ENCODE results near the gene TRANK1. TPM values are rescaled to one million over a fixed set of nuclear protein-coding genes. Genes with fewer than 3 reads are reported as not detected.

TRANK1 gene
- total RNA-seq, 2 donors from 2014 or later = 9.0 to 20.1 TPM

DNA sequence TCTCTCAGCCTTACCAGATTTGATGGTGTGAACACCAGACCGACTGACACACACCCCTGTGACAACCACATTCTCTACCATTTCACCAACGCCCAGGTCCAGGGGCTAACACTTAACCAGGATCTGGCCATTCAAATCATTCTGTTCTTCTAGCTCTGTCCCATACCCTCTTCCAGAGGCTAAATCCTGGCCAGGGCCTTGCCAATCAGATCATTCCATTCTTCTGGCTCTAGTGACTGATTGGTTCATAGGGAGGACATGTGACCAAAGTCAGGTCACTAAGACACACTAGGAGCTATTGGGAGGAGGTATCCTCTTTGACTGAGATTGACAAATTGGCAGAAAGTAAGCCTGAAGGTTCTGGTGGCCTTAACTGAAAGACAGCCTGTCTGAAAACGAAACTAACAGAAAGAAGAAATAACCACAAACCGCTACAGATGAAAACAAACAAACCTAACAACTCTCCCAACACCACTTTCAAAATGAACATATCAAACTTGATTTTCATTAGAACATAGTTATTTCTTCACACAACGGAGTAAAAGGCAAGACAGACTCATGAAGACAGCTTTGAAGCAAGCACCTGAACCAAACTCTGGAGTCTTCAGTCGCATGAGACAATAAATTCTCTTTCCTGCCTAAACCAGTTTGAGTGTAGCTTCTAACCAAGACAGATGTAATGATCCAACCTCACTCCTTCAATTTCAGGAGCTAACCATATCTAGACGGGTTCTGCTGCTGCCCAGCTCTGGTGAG lies 68.5 kb downstream of the TRANK1 start:
- Mint-ChIP-seq H3K9me3 (no peaks in the 10 kb centered on the region), H3K4me3 (no peak overlapping the region), H3K27ac (no peak overlapping the region), H3K27me3 (ENCODE audit: insufficient read depth) (no peaks in the 10 kb centered on the region), H3K36me3 (ENCODE audit: low read depth) (no peaks in the 10 kb centered on the region), H3K4me1 (peaks cover 5% of the 10 kb centered on the region)
- no peaks in the 10 kb centered on the region for H3K36me3 ChIP-seq (ENCODE audit: control insufficient read depth, insufficient read depth, low read length)
- H3K9ac ChIP-seq (ENCODE audit: extremely low read depth, low read length, poor library complexity, severe bottlenecking) = no peak overlapping the region
- 91 to 97% methylated on average over 3 to 7 of the region's 7 CpGs for WGBS, 2 experiments (ENCODE audit: insufficient coverage in 1 of 2, insufficient read length in 1 of 2)
- H3K4me3 ChIP-seq (ENCODE audit: low read length) = no peak overlapping the region
- DNase-seq = no peak
- no peaks in the 10 kb centered on the region for H3K9me3 ChIP-seq (ENCODE audit: control insufficient read depth, low read length)
- no peak overlapping the region for H3K27ac ChIP-seq (ENCODE audit: low read depth, low read length)
- TF ChIP-seq, protein P1, sequence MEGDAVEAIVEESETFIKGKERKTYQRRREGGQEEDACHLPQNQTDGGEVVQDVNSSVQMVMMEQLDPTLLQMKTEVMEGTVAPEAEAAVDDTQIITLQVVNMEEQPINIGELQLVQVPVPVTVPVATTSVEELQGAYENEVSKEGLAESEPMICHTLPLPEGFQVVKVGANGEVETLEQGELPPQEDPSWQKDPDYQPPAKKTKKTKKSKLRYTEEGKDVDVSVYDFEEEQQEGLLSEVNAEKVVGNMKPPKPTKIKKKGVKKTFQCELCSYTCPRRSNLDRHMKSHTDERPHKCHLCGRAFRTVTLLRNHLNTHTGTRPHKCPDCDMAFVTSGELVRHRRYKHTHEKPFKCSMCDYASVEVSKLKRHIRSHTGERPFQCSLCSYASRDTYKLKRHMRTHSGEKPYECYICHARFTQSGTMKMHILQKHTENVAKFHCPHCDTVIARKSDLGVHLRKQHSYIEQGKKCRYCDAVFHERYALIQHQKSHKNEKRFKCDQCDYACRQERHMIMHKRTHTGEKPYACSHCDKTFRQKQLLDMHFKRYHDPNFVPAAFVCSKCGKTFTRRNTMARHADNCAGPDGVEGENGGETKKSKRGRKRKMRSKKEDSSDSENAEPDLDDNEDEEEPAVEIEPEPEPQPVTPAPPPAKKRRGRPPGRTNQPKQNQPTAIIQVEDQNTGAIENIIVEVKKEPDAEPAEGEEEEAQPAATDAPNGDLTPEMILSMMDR (conservative IDR thresholded peaks at IDR 0.05) = no peak
- H3K4me1 ChIP-seq (ENCODE audit: control insufficient read depth, insufficient read depth, low read length) = no peaks in the 10 kb centered on the region
- H3K27me3 ChIP-seq (ENCODE audit: control insufficient read depth, insufficient read depth, low read length, poor library complexity, severe bottlenecking) = no peaks in the 10 kb centered on the region

DNA sequence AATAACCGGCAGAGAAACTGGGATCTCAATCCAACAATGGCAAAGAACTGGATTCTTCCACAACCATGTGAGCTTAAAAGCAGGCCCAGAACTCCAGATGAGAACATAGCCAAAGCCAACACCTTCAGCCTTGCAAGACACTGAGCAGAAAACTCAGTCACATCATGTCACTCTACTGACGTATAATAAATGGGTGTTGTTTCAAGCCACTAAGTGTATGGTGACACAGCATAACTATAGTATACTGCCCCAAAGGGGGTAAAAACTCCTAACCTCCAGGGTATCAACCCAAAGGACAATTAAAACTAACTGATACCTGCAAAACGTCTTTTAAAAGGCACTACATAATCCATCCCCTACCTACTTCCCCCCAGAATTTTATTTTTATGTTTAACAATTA lies 69.5 kb downstream of the TRANK1 start:
- Mint-ChIP-seq H3K27ac (no peak overlapping the region), H3K4me3 (no peak overlapping the region), H3K9me3 (no peaks in the 10 kb centered on the region), H3K4me1 (peaks cover 5% of the 10 kb centered on the region), H3K36me3 (ENCODE audit: low read depth) (no peaks in the 10 kb centered on the region), H3K27me3 (ENCODE audit: insufficient read depth) (no peaks in the 10 kb centered on the region)
- H3K27me3 ChIP-seq (ENCODE audit: control insufficient read depth, insufficient read depth, low read length, poor library complexity, severe bottlenecking) = no peaks in the 10 kb centered on the region
- H3K27ac ChIP-seq (ENCODE audit: low read depth, low read length) = no peak overlapping the region
- H3K4me3 ChIP-seq (ENCODE audit: low read length) = no peak overlapping the region
- H3K4me1 ChIP-seq (ENCODE audit: control insufficient read depth, insufficient read depth, low read length) = no peaks in the 10 kb centered on the region
- DNase-seq = no peak
- H3K36me3 ChIP-seq (ENCODE audit: control insufficient read depth, insufficient read depth, low read length) = no peaks in the 10 kb centered on the region
- no peak overlapping the region for H3K9ac ChIP-seq (ENCODE audit: extremely low read depth, low read length, poor library complexity, severe bottlenecking)
- no peaks in the 10 kb centered on the region for H3K9me3 ChIP-seq (ENCODE audit: control insufficient read depth, low read length)
- TF ChIP-seq, protein P1 (conservative IDR thresholded peaks at IDR 0.05) = no peak
- WGBS, 2 experiments (ENCODE audit: insufficient coverage in 1 of 2, insufficient read length in 1 of 2) = 83 to 94% methylated on average over 1 to 3 of the region's 3 CpGs

DNA sequence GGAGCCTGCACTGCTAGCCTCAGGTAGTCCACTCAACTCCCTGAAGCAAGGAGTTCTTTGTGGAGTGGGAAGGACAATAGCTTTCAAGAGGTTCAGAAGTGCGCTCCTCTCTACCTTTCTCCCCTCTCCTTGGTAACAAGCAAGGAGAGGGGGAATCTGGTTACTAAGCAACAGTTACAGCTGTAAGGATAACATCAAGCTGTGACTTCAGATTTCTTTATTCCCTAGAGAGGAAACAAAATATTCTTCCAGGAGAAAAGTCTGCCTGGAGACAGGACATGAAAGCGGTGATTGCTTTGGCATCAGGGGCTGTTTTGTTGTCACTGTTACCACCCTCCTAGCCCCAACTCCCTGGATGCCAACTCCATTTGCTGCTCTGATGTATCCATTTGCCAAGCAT lies 70.4 kb downstream of the TRANK1 start:
- Mint-ChIP-seq H3K27me3 (ENCODE audit: insufficient read depth) (no peaks in the 10 kb centered on the region), H3K9me3 (no peaks in the 10 kb centered on the region), H3K27ac (no peak overlapping the region), H3K4me1 (peaks cover 6% of the 10 kb centered on the region), H3K36me3 (ENCODE audit: low read depth) (no peaks in the 10 kb centered on the region), H3K4me3 (no peak overlapping the region)
- Histone ChIP-seq H3K4me1 (ENCODE audit: control insufficient read depth, insufficient read depth, low read length) (no peaks in the 10 kb centered on the region), H3K27me3 (ENCODE audit: control insufficient read depth, insufficient read depth, low read length, poor library complexity, severe bottlenecking) (no peaks in the 10 kb centered on the region), H3K27ac (ENCODE audit: low read depth, low read length) (no peak overlapping the region), H3K9me3 (ENCODE audit: control insufficient read depth, low read length) (no peaks in the 10 kb centered on the region), H3K4me3 (ENCODE audit: low read length) (no peak overlapping the region), H3K9ac (ENCODE audit: extremely low read depth, low read length, poor library complexity, severe bottlenecking) (no peak overlapping the region), H3K36me3 (ENCODE audit: control insufficient read depth, insufficient read depth, low read length) (no peaks in the 10 kb centered on the region)
- no peak for DNase-seq
- TF ChIP-seq, protein P1 (conservative IDR thresholded peaks at IDR 0.05) = no peak
- WGBS, 2 experiments (ENCODE audit: insufficient coverage in 1 of 2, insufficient read length in 1 of 2) = 63 to 94% methylated on average over 1 to 2 of the region's 2 CpGs
